ENCODE results near the gene DDN. TPM values are rescaled to one million over a fixed set of nuclear protein-coding genes. Genes with fewer than 3 reads are reported as not detected.
A peak's percentile ranks its signal among the peaks of the same experiment; 100 is the strongest.

The DDN gene
- total RNA-seq, 4 donors from 2014 or later: 0.27 to 0.28 TPM; not detected in 2

DNA sequence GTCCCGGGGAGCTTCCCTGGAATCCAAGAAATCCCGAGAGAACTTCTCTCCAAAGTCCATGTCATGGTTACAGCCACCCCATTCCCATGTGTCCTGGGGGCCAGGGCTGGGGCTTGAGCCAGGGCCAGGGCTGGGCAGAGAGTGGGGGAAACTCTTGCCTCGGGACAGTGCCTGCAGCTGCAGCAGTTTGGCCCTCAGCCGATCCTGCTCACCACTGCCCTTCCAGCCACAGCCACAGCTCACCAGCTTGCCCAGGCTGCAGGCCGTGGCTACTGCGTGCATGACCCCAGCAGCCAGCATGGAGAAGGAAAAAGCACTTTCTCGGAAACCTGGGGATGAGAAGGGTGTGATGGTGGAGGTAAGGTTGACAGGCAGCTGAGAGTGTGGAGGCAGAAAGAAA, 31.2 kb downstream of the DDN start:
- DNase-seq: no peak
- Histone ChIP-seq H3K27ac (no peak overlapping the region), H3K36me3 (no peaks in the 10 kb centered on the region), H3K4me3 (no peak overlapping the region), H3K4me1 (peaks cover 0 to 27% (median 20%) of the 10 kb centered on the region in 4 donors), H3K9me3 (no peaks in the 10 kb centered on the region), H3K27me3 (peaks cover 0 to 33% of the 10 kb centered on the region in 2 donors)
- TF ChIP-seq, protein P1, sequence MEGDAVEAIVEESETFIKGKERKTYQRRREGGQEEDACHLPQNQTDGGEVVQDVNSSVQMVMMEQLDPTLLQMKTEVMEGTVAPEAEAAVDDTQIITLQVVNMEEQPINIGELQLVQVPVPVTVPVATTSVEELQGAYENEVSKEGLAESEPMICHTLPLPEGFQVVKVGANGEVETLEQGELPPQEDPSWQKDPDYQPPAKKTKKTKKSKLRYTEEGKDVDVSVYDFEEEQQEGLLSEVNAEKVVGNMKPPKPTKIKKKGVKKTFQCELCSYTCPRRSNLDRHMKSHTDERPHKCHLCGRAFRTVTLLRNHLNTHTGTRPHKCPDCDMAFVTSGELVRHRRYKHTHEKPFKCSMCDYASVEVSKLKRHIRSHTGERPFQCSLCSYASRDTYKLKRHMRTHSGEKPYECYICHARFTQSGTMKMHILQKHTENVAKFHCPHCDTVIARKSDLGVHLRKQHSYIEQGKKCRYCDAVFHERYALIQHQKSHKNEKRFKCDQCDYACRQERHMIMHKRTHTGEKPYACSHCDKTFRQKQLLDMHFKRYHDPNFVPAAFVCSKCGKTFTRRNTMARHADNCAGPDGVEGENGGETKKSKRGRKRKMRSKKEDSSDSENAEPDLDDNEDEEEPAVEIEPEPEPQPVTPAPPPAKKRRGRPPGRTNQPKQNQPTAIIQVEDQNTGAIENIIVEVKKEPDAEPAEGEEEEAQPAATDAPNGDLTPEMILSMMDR (IDR thresholded peaks at IDR 0.05): no peak
- no peak for TF ChIP-seq POLR2A (IDR thresholded peaks at IDR 0.05)

DNA sequence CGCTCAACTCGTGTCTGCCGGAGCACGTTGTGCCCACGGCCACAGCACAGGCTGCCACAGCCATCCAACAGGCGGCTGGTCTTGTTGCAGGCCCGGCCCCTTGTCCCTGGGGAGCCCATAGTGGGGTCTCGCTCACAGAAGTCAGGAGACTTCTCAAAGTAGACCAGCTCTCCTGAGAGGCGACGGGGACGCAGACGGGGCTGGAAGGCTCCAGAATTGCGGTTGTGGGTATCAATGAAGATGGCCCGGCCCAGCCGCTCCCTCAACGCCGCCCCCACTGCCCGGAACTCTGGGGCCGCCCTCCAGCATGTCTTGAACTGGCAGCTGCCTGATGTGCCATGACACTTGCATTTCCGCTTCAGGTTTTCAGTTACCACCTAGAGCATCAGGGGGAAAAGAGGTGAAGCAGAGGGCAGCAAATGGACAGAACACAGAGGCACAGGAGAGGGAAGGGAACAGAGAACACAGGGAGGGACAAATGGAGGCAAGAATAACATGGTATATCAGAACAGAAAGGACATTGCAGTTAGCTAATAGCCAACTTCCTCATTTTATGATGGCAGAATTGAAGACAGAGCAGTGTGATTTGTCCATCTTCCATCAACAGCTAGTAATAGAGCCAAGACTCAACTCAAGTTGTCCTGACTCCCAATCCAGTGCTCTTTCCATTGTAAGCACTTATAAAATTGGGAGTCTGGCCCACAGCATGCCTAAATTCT, 32.8 kb downstream of the DDN start:
- Histone ChIP-seq H3K4me3 (no peak overlapping the region), H3K27ac (no peak overlapping the region), H3K4me1 (peaks cover 0 to 23% (median 14%) of the 10 kb centered on the region in 4 donors), H3K9me3 (no peaks in the 10 kb centered on the region), H3K36me3 (no peaks in the 10 kb centered on the region), H3K27me3 (peaks cover 0 to 18% of the 10 kb centered on the region in 2 donors)
- TF ChIP-seq, protein P1 (IDR thresholded peaks at IDR 0.05): no peak
- TF ChIP-seq POLR2A (IDR thresholded peaks at IDR 0.05): no peak
- DNase-seq: no peak

DNA sequence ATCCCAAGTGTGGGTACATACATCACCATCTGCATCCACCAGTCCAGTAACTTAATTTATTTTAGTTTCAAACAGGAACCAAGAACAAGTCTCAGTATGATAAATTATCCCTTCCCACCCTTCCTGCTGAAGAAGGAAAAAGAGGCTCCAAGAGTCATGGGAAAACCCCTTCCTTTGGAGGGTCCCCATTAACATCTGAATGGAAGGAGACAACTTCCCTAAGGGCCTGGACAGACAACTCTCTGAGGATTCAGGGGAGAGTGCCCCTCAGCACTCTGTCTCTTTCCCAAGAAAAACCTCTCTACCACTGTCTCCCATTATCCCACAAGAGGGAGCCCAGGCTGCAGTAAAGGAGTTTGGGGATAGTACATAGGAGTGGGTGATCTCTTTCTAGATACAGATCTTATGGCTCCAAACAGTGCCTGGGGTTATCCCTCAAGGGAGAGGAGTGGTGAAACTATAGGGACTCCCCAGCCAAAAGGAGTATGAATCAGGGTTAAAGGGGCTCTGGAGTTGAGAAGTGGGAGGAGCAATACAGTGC, 33.8 kb downstream of the DDN start:
- Histone ChIP-seq H3K27ac (no peak overlapping the region), H3K27me3 (peaks cover 0 to 8% of the 10 kb centered on the region in 2 donors), H3K4me3 (no peak overlapping the region), H3K4me1 (peaks cover 0 to 13% (median 8%) of the 10 kb centered on the region in 4 donors), H3K9me3 (no peaks in the 10 kb centered on the region), H3K36me3 (no peaks in the 10 kb centered on the region)
- TF ChIP-seq, protein P1 (IDR thresholded peaks at IDR 0.05): peak in 1 of 6 experiments; percentile 9
- TF ChIP-seq POLR2A (IDR thresholded peaks at IDR 0.05): no peak
- no peak for DNase-seq

DNA sequence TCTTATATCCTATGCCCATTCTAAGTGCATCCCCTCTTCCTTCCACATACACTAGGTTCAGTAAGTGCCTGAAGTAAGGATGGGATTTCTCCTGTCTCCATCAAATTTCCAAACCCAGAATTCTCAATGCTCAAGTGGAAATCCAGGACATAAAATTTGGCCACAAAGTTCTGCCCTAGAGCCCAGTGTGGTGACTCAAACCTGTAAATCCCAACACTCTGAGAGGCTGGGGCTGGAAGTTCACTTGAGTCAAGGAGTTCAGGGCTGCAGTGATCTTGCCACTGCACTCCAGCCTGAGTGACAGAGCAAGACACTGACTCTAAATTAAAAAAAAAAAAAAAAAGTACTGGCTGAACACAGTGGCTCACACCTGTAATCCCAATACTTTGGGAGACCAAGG, 37.4 kb downstream of the DDN start:
- Histone ChIP-seq H3K4me3 (no peak overlapping the region), H3K4me1 (peaks cover 0 to 9% (median 0%) of the 10 kb centered on the region in 4 donors), H3K36me3 (no peaks in the 10 kb centered on the region), H3K27me3 (no peaks in the 10 kb centered on the region), H3K9me3 (no peaks in the 10 kb centered on the region), H3K27ac (no peak overlapping the region)
- no peak for TF ChIP-seq POLR2A (IDR thresholded peaks at IDR 0.05)
- TF ChIP-seq, protein P1 (IDR thresholded peaks at IDR 0.05): no peak
- DNase-seq: no peak

DNA sequence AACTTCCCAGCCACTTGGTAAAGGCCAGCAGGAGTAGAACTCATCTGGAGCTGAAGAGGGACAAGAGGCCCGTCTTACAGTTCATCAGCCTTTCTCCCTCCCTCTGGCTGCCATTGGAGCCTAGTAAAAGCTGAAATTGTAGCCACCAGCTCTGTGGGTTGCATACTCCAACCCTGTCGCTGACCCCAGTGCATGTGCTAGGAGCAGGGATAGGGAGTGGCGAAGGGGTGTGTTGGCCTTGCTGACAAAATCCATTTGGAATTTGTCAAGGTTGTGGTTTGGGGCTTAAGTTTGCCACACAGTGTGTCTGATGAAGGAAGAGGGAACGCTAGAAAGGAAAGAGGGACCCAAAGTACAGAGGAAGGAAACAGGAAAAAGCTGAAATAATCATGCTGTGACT, 37.8 kb downstream of the DDN start:
- Histone ChIP-seq H3K4me1 (peaks cover 0 to 9% (median 0%) of the 10 kb centered on the region in 4 donors), H3K27me3 (no peaks in the 10 kb centered on the region), H3K36me3 (no peaks in the 10 kb centered on the region), H3K9me3 (no peaks in the 10 kb centered on the region), H3K4me3 (no peak overlapping the region), H3K27ac (no peak overlapping the region)
- DNase-seq: no peak
- TF ChIP-seq, protein P1 (IDR thresholded peaks at IDR 0.05): no peak
- no peak for TF ChIP-seq POLR2A (IDR thresholded peaks at IDR 0.05)

All from Peyer's patch (tissue), 4 donors.